SKM-1 (cell line): ENCODE results near the gene ATG16L1.

Experiments used
- DNase-seq: peaks from one replicate; lab custom pipeline; 2025; ENCODE audit not compliant: unreplicated experiment; lab: John Stamatoyannopoulos, UW

ATG16L1 gene

GRCh38 chr2:233288663-233289062 lies 37.2 kb downstream of the ATG16L1 start:
- DNase-seq, result no peak

GRCh38 chr2:233289648-233290047 lies 38.2 kb downstream of the ATG16L1 start:
- DNase-seq, result no peak

- no peak for DNase-seq
These were observed 38.8 kb downstream of the ATG16L1 start for GRCh38 chr2:233290051-233290845.

GRCh38 chr2:233295891-233296290 lies 44.4 kb downstream of the ATG16L1 start:
- DNase-seq, result no peak

- DNase-seq, result no peak
These were observed 45.6 kb downstream of the ATG16L1 start for GRCh38 chr2:233297076-233297475.

- no peak for DNase-seq
These were observed 48.9 kb downstream of the ATG16L1 start for GRCh38 chr2:233300401-233300800.

- DNase-seq, result no peak
These were observed 49.8 kb downstream of the ATG16L1 start for GRCh38 chr2:233301248-233301647.

- DNase-seq, result no peak
These were observed 50.3 kb downstream of the ATG16L1 start for GRCh38 chr2:233301811-233302210.

GRCh38 chr2:233303252-233303651 lies 51.8 kb downstream of the ATG16L1 start:
- no peak for DNase-seq

- DNase-seq, result no peak
These were observed 56.1 kb downstream of the ATG16L1 start, which contains the start of gene SAG for GRCh38 chr2:233307565-233307964. Gene SAG (plus strand): TSS chr2:233307816. CDS start chr2:233309190, 1,374 bp downstream.

GRCh38 chr2:233311241-233311926 lies 59.9 kb downstream of the ATG16L1 start:
- no peak for DNase-seq

GRCh38 chr2:233312874-233313273 lies 61.4 kb downstream of the ATG16L1 start:
- DNase-seq, result no peak

GRCh38 chr2:233314180-233314925 lies 62.9 kb downstream of the ATG16L1 start:
- no peak for DNase-seq

GRCh38 chr2:233317196-233317943 lies 65.9 kb downstream of the ATG16L1 start:
- no peak for DNase-seq

- DNase-seq, result no peak
These were observed 67.8 kb downstream of the ATG16L1 start for GRCh38 chr2:233319256-233319655.

GRCh38 chr2:233320470-233320869 lies 69.0 kb downstream of the ATG16L1 start:
- no peak for DNase-seq

- no peak for DNase-seq
These were observed 69.7 kb downstream of the ATG16L1 start for GRCh38 chr2:233321166-233321565.

- no peak for DNase-seq
These were observed 72.4 kb downstream of the ATG16L1 start for GRCh38 chr2:233323851-233324250.

GRCh38 chr2:233325256-233325655 lies 73.8 kb downstream of the ATG16L1 start:
- DNase-seq, result no peak

- no peak for DNase-seq
These were observed 74.3 kb downstream of the ATG16L1 start for GRCh38 chr2:233325814-233326213.

- DNase-seq, result no peak
These were observed 75.0 kb downstream of the ATG16L1 start for GRCh38 chr2:233326500-233326899.
